Vagina (tissue), 2 donors: ENCODE results near the gene PCSK5.

Source experiments
- POLR2AphosphoS5 ChIP-seq, 2 donors: sonication (generic); formaldehyde crosslinking; IDR thresholded peaks; one replicate each; pipeline ENCODE4 v1.9.0; 2017; ENCODE audit warnings: antibody characterized with exemption in 2 of 2, mild to moderate bottlenecking in 2 of 2, low read depth in 1 of 2; ENCODE audit not compliant: insufficient read depth in 1 of 2
- TF ChIP-seq, protein P1 (sequence below), 3 experiments: fragments of 450-650 bp in 2 of 3; fragments of 200-600 bp in 1 of 3; sonication (generic) in 1 of 3; IDR thresholded peaks; one replicate each; pipeline ENCODE4 v1.5.1; 2017 to 2019; ENCODE audit warnings: antibody characterized with exemption in 3 of 3, mild to moderate bottlenecking in 2 of 3, moderate library complexity in 2 of 3

DNA sequence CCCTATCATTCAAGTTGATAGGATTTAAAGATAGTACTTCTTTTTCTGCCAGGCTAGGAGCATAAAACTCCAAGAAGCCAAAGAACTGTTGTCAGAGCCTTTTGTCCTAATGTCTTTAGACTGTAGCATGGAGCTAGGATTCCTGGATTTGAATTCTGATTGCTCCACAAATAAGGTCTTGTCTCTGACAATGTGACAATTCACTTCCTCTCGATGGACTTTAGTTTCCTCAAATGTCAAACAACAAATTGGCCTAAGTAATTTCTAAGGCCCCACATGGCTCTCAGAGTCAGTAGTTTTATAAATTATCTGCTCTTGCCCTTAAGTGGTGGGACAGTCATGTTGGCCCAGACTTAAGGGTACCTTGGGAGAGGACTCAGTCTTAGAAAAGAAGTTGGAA, 467.1 kb downstream of the PCSK5 start:
- TF ChIP-seq, protein P1, sequence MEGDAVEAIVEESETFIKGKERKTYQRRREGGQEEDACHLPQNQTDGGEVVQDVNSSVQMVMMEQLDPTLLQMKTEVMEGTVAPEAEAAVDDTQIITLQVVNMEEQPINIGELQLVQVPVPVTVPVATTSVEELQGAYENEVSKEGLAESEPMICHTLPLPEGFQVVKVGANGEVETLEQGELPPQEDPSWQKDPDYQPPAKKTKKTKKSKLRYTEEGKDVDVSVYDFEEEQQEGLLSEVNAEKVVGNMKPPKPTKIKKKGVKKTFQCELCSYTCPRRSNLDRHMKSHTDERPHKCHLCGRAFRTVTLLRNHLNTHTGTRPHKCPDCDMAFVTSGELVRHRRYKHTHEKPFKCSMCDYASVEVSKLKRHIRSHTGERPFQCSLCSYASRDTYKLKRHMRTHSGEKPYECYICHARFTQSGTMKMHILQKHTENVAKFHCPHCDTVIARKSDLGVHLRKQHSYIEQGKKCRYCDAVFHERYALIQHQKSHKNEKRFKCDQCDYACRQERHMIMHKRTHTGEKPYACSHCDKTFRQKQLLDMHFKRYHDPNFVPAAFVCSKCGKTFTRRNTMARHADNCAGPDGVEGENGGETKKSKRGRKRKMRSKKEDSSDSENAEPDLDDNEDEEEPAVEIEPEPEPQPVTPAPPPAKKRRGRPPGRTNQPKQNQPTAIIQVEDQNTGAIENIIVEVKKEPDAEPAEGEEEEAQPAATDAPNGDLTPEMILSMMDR (IDR thresholded peaks at IDR 0.05), result no peak
- no peak for TF ChIP-seq POLR2AphosphoS5 (IDR thresholded peaks at IDR 0.05; ENCODE audit: insufficient read depth in 1 of 2, low read depth in 1 of 2)
